Measurements from ENCODE around the gene INS.

INS gene

GRCh38 chr11:2144544-2145248 is 16.3 kb downstream of the INS start:
- no peak for DNase-seq (ENCODE audit: low read depth in 2 of 2)

DNA sequence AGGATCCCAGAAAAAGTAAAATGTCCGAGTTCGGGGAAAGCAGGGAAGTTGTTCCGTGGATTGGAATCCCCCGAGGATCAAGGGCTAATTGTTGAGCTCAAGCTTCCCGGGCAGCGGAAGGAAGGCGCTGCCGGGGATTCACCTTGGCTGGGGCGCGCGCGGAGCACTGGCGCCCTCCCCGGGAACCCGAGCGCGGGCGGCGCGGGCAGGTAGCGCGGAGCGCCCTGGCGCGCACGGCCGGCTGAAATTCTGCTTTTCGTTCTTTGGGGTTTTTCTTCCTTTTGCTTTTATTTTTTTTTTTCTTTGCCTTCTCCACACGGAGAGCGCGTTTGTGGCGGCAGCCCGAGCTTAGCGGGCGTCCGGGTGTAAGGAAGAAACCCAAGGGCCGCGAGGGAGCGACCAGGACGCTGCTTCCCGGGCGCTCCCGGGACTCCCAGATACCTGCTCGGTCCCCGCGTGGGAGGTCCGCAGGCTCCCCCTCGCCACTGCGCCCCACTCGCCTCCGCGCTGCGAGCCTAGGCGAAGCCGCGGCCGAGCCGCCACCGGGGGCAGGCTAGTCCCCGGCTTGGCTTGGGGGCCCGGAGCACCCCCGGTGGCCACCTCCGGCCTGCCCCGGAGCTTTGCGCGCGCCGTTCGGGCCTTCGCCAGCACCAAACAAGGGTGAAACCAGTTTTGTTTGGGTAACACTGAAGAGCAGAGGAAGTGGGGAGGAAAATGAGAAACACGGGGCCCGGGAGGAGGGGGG is 17.0 kb downstream of the INS start:
- no peak for DNase-seq (ENCODE audit: low read depth in 2 of 2)

- DNase-seq (ENCODE audit: low read depth in 2 of 2), result no peak
Measured at GRCh38 chr11:2143477-2143798, 17.6 kb downstream of the INS start.

- no peak for DNase-seq (ENCODE audit: low read depth in 2 of 2)
Measured at GRCh38 chr11:2142762-2143202, 18.2 kb downstream of the INS start.

DNA sequence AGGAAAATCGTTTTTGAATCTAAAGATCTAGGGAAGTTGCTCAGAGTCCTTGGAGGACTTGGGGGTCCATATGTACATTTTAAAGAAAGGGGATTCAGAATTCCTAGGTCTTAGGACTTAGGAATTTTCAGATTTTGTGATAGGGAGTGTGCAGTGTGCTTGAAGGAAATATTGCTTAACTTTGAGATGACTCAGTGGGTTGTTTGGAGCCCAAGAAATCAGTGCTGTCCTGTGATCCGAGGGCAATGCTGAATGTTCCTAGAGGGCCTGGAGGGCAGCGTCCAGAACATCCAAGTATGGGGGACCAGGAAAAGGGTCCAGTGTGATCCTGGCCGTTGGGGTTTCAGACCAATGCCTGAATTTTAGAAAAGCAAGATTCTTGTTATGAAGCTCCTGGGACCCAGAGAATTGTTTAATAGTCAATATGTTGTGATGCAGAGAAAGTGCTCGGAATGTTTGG is 18.7 kb downstream of the INS start:
- no peak for DNase-seq (ENCODE audit: low read depth in 2 of 2)

- no peak for DNase-seq (ENCODE audit: low read depth in 2 of 2)
Measured at GRCh38 chr11:2140411-2141400, 20.3 kb downstream of the INS start.

- no peak for DNase-seq (ENCODE audit: low read depth in 2 of 2)
Measured at GRCh38 chr11:2139621-2140337, 21.2 kb downstream of the INS start.

DNA sequence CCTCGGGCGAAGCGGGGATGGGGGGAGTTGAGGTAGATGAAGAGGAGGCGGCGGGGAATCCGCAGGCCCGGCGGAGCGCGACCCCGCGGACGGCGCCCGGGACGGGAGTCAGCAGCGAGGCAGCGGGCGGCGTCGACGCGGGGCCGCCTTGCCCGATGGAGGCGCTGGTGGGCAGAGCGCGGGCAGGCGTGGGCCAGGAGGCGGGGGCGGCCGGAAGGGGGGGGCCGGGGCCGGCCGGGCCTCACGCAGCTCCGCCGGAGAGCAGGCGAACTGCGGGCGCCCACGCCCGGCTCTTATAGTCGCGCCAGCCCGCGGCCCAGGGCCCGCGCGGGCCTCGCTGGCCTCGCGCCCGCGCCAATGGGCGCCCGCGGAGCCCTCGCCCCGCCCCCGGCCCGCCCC is 21.9 kb downstream of the INS start, which contains the start of gene IGF2:
Gene IGF2 (minus strand): TSS at position 267 of the 399 bp plus-strand sequence. CDS start 3,866 bp downstream, outside the sequence.
- no peak for DNase-seq (ENCODE audit: low read depth in 2 of 2)

DNA sequence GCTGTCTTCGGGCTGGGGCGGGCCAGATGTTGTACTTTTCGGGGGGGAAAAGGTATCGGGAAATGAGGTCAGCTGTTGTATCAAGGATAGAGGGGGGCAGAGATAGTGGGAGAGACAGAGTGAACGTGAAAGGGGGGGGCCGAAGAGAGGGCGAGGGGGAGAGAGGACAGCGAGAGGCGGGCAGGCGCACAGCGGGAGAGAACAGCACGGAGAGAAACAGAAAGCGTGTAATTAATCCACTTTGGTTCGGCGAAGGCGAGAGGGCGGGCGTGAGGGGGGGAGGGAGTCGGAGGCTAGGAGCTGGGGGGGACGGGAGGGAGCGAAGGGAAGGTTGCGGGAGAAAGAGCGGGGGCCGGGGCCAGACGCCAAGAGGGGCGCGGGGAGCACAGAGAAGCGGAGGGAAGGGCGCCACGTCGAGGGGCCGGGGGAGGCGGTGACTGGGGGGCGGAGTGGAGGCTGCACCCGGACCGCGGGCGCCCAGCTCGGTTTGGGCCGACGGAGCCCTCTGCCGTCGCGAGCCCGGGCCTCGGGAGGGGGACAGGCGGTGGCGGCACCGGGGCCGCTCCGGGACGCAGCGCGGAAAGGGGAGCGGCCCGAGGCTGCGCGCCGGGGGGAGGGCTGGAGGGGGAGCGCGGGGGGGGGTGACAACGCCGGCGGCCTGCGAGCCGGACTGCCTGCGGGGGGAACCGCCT is 22.4 kb downstream of the INS start:
- DNase-seq (ENCODE audit: low read depth in 2 of 2), result no peak

- no peak for DNase-seq (ENCODE audit: low read depth in 2 of 2)
Measured at GRCh38 chr11:2138068-2138430, 23.0 kb downstream of the INS start.

DNA sequence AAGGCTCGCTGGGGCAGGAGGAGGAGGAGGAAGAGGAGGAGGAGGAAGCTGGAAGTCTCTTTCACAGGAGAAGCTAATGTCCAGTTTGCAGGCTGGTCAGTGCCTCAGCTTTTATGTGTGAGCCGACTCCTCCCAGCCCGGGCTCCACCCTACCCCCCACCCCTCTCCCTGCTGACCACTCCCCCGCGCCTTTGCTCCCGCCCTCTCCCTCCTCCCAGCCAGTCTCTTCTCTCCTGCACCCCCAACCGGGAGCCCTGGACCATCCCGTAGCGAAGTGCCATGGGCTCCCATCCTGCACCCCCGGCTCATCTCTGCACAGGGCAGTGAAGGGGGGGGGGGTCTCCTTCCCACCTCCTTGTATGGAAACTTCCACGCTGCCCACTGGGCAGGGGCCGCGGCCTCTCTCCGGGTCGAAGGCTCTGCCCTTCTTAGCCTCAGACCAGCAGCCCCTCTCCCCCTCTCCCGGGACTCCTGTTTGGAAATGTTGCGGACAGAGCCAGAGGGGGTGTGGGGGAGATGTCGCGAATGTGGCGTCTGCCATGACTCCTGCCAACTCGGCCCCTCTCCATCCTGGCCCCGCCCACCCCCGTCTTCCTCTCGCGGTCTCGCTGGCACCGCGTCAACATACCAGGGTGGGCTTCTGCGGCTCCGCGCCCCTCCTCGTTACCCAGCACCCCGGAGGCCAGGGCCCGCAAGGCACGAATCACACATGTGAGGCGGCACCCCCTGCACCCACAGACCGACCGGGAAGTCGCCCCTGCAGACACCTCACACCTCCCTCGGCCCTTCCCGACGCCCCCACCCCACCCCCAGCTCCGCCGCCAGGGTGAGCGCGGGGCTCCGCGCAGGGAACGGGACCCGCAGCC is 23.6 kb downstream of the INS start:
- DNase-seq (ENCODE audit: low read depth in 2 of 2), result no peak

GRCh38 chr11:2136952-2137201 is 24.1 kb downstream of the INS start:
- no peak for DNase-seq (ENCODE audit: low read depth in 2 of 2)

DNA sequence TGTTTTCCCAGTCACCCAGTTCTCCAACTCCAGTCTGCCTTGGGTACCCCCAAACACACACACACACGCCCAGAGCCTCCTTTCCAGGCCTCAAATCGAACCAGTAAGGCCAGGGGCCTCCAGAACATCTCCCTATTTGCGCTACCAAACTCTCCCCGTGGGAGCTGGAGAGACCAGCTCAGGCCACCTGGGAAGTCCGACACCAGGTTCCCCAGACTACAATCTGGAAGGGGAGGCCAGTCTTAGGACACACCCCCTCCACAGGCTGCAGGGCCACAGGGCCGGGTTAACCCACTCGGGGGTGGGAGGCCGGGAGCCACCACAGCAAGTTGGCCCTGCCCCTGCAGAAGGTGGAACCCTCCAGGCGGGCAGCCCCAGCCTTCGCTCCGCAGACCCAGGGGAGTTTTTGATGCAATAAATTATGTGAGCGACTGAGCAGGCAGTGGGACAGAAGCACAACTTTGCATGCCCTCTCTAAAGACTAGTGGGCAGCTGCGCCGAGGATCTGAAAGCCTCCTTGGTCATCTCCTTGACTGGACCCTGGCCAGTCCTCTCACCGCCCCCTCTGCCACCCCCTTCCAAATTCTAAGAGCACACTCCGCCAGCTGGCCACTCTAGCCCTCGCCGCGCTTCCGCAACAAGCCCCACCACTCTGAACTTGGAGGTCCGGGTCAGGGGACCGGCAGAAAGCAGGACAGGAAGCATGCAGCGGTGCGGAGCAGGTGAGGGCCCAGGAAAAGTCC is 24.6 kb downstream of the INS start:
- no peak for DNase-seq (ENCODE audit: low read depth in 2 of 2)

DNA sequence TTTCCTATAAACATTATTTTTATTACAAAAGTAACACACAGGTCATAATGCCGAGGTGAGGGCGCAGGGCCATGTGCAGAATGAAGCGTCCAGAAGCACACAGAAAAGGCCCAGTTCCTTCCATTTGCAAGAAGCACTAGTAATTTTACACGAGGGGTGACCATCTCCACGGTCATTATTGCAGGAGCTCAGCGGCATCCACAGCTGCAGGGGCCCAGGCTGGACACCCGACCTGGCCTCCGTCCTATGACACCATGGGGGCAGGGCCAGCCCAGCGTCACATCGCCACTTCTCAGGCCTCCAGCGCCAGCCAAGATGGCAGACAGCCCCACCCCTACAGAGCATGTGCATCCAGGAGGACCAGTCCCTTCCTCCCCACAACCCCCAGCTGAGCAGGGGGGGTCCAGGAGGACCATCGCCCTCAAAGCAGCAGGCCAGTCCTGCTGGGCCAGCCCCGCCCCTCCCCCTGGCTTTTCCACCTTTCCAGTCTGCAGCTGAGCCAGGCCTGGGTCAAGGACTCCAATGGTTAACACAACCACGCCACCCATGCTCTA is 25.3 kb downstream of the INS start:
- no peak for DNase-seq (ENCODE audit: low read depth in 2 of 2)

GRCh38 chr11:2135018-2135569 is 25.9 kb downstream of the INS start:
- DNase-seq (ENCODE audit: low read depth in 2 of 2), result no peak

GRCh38 chr11:2134022-2135010 is 26.7 kb downstream of the INS start:
- DNase-seq (ENCODE audit: low read depth in 2 of 2), result no peak

DNA sequence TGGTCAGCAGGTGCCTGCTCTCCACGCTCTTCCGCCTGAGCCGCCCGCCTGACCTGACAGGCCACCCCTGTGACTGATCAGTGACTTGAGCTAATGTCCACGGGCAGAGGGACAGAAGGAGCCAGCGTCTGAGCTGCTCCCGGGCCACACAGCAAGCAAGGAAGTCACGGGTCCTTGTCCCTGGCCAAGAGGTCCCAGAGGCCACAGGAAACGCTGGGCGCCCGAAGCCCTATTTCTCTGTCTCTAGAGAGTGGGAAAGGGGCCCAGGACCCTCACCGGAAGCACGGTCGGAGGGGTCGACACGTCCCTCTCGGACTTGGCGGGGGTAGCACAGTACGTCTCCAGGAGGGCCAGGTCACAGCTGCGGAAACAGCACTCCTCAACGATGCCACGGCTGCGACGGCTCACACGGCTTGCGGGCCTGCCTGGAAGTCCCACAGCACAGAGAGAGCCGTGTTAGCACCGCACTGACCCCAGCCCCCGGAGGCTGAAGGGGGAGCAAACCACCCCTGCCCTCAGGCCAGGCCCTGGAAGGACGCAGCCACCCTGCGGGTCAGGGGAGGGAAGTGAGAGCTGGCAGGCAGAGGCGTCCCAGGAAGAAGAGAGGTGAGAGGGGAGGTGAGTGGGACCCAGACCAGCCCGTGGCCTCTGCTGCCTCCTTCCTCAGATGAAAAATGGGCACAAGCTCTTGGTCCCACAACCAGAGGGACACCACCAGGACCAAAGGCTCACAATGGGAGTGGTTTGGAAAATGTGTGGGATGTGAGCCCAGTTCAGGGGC is 27.6 kb downstream of the INS start:
- DNase-seq (ENCODE audit: low read depth in 2 of 2), result no peak

Data from fibroblast of skin of left biceps (primary cell).